ENCODE results near the gene FARP1.
"Not testable (repeated sequence)": the region's sequence is repeated elsewhere in the genome, so short reads cannot be mapped to it uniquely, and the experiment has no call there.

Gene FARP1

GRCh38 chr13:98225036-98225940 lies 82.4 kb downstream of the FARP1 start:
- no peak for DNase-seq (ENCODE audit: extremely low read depth in 1 of 2, low read depth in 1 of 2)

GRCh38 chr13:98226496-98226895 lies 83.6 kb downstream of the FARP1 start:
- DNase-seq (ENCODE audit: extremely low read depth in 1 of 2, low read depth in 1 of 2), result no peak

- no peak for DNase-seq (ENCODE audit: extremely low read depth in 1 of 2, low read depth in 1 of 2)
Measured at GRCh38 chr13:98228661-98229341, 85.9 kb downstream of the FARP1 start.

GRCh38 chr13:98230762-98231161 lies 87.9 kb downstream of the FARP1 start:
- not testable (repeated sequence) for DNase-seq (ENCODE audit: extremely low read depth in 1 of 2, low read depth in 1 of 2)

- DNase-seq (ENCODE audit: extremely low read depth in 1 of 2, low read depth in 1 of 2), result no peak
Measured at GRCh38 chr13:98232456-98232855, 89.6 kb downstream of the FARP1 start.

GRCh38 chr13:98233127-98233526 lies 90.2 kb downstream of the FARP1 start:
- DNase-seq (ENCODE audit: extremely low read depth in 1 of 2, low read depth in 1 of 2), result no peak

GRCh38 chr13:98234348-98234747 lies 91.5 kb downstream of the FARP1 start:
- no peak for DNase-seq (ENCODE audit: extremely low read depth in 1 of 2, low read depth in 1 of 2)

GRCh38 chr13:98236197-98236596 lies 93.3 kb downstream of the FARP1 start:
- DNase-seq (ENCODE audit: extremely low read depth in 1 of 2, low read depth in 1 of 2), result no peak

GRCh38 chr13:98237331-98237730 lies 94.4 kb downstream of the FARP1 start:
- DNase-seq (ENCODE audit: extremely low read depth in 1 of 2, low read depth in 1 of 2), result no peak

- no peak for DNase-seq (ENCODE audit: extremely low read depth in 1 of 2, low read depth in 1 of 2)
Measured at GRCh38 chr13:98239162-98240076, 96.5 kb downstream of the FARP1 start.

GRCh38 chr13:98240135-98240534 lies 97.2 kb downstream of the FARP1 start:
- no peak for DNase-seq (ENCODE audit: extremely low read depth in 1 of 2, low read depth in 1 of 2)

GRCh38 chr13:98240974-98241373 lies 98.1 kb downstream of the FARP1 start:
- DNase-seq (ENCODE audit: extremely low read depth in 1 of 2, low read depth in 1 of 2), result no peak

GRCh38 chr13:98241976-98242375 lies 99.1 kb downstream of the FARP1 start:
- DNase-seq (ENCODE audit: extremely low read depth in 1 of 2, low read depth in 1 of 2), result no peak

GRCh38 chr13:98242403-98242802 lies 99.5 kb downstream of the FARP1 start:
- no peak for DNase-seq (ENCODE audit: extremely low read depth in 1 of 2, low read depth in 1 of 2)

GRCh38 chr13:98243929-98244272 lies 101.0 kb downstream of the FARP1 start:
- no peak for DNase-seq (ENCODE audit: extremely low read depth in 1 of 2, low read depth in 1 of 2)

GRCh38 chr13:98246538-98247172 lies 103.8 kb downstream of the FARP1 start:
- no peak for DNase-seq (ENCODE audit: extremely low read depth in 1 of 2, low read depth in 1 of 2)

GRCh38 chr13:98251708-98252107 lies 108.8 kb downstream of the FARP1 start:
- DNase-seq (ENCODE audit: extremely low read depth in 1 of 2, low read depth in 1 of 2), result no peak

- no peak for DNase-seq (ENCODE audit: extremely low read depth in 1 of 2, low read depth in 1 of 2)
Measured at GRCh38 chr13:98252931-98253470, 110.1 kb downstream of the FARP1 start.

GRCh38 chr13:98253526-98253925 lies 110.6 kb downstream of the FARP1 start:
- DNase-seq (ENCODE audit: extremely low read depth in 1 of 2, low read depth in 1 of 2), result no peak

- no peak for DNase-seq (ENCODE audit: extremely low read depth in 1 of 2, low read depth in 1 of 2)
Measured at GRCh38 chr13:98254513-98254912, 111.6 kb downstream of the FARP1 start.

Data from activated CD8-positive, alpha-beta memory T cell treated with anti-CD3 and anti-CD28 coated beads for 1 hour (primary cell).